GM23338 (cell line): ENCODE data around the gene HSPB3.

ENCODE experiments used
- CREB1 ChIP-seq: fragments of 250-450 bp; sonication (Bioruptor Pico); IDR thresholded peaks from 2 replicates; pipeline ENCODE4 v1.5.0; 2020; ENCODE audit warnings: low read depth, mild to moderate bottlenecking, moderate library complexity
- CTCF ChIP-seq, 2 experiments: fragments of 200-600 bp in 1 of 2; sonication (generic) in 1 of 2; conservative IDR thresholded peaks; 2 replicates each; pipeline versions ENCODE4 v1.5.1 to v1.6.1; 2016 to 2017; ENCODE audit warnings: antibody characterized with exemption in 2 of 2, low read depth in 2 of 2, mild to moderate bottlenecking in 2 of 2, moderate library complexity in 1 of 2
- EZH2 ChIP-seq: fragments of 200-600 bp; sonication (generic); IDR thresholded peaks from one replicate; pipeline ENCODE4 v1.8.0; 2017; ENCODE audit warnings: antibody characterized with exemption, mild to moderate bottlenecking, low read depth; ENCODE audit not compliant: unreplicated experiment
- EZH2phosphoT487 ChIP-seq: fragments of 200-600 bp; sonication (generic); IDR thresholded peaks from one replicate; pipeline ENCODE4 v1.8.1; 2018; ENCODE audit warnings: antibody characterized with exemption; ENCODE audit not compliant: unreplicated experiment
- POLR2AphosphoS5 ChIP-seq: IDR thresholded peaks from 2 replicates; pipeline ENCODE4 v1.6.1; 2016; ENCODE audit warnings: antibody characterized with exemption, low read depth
- REST ChIP-seq: IDR thresholded peaks from one replicate; pipeline ENCODE4 v1.6.1; 2018; ENCODE audit warnings: antibody characterized with exemption; ENCODE audit not compliant: unreplicated experiment
- STAT1 ChIP-seq: IDR thresholded peaks from one replicate; pipeline ENCODE4 v1.6.1; 2016; ENCODE audit warnings: antibody characterized with exemption; ENCODE audit not compliant: unreplicated experiment
- ZNF114 ChIP-seq: fragments of 250-450 bp; sonication (Bioruptor Pico); IDR thresholded peaks from 2 replicates; pipeline ENCODE4 v1.5.0; 2020; ENCODE audit warnings: mild to moderate bottlenecking, moderate library complexity
- ZNF331 ChIP-seq: fragments of 250-450 bp; sonication (Bioruptor Pico); IDR thresholded peaks from 2 replicates; pipeline ENCODE4 v1.5.0; 2020; ENCODE audit warnings: low read depth, mild to moderate bottlenecking, moderate library complexity

GRCh38 chr5:54460181-54460919, 4.9 kb downstream of the HSPB3 start:
- TF ChIP-seq EZH2 (no peak), CTCF (conservative IDR thresholded peaks at IDR 0.05; ENCODE audit: low read depth in 2 of 2) (no peak), ZNF114 (CRISPR knock-in tag) (no peak), ZNF331 (CRISPR knock-in tag) (no peak), POLR2AphosphoS5 (no peak), CREB1 (CRISPR knock-in tag) (no peak), REST (no peak), EZH2phosphoT487 (no peak), STAT1 (no peak)
